Smooth muscle cell (in vitro differentiated cells): Measurements from ENCODE around the gene CHRNB2. TPM values are rescaled to one million over a fixed set of nuclear protein-coding genes. Genes with fewer than 3 reads are reported as not detected.

Experiments used
- DNase-seq: peaks from one replicate; lab custom pipeline; 2025; ENCODE audit not compliant: unreplicated experiment; lab: John Stamatoyannopoulos, UW
- H2AFZ ChIP-seq: fragments of 200-600 bp; sonication (generic); 2 replicates; pipeline ENCODE4 v1.6.0; 2016; ENCODE audit warnings: antibody characterized with exemption, low read depth, mild to moderate bottlenecking
- H3F3A ChIP-seq: fragments of 200-600 bp; sonication (generic); 2 replicates; pipeline ENCODE4 v1.6.0; 2017; ENCODE audit warnings: antibody characterized with exemption, low read depth
- H3K27ac ChIP-seq: fragments of 200-600 bp; sonication (generic); 2 replicates; pipeline ENCODE4 v1.5.1; 2016; ENCODE audit warnings: low read depth, mild to moderate bottlenecking
- H3K27me3 ChIP-seq: fragments of 200-600 bp; sonication (generic); 2 replicates; pipeline ENCODE4 v1.6.1; 2016; ENCODE audit warnings: low read depth, mild to moderate bottlenecking
- H3K36me3 ChIP-seq: fragments of 200-600 bp; sonication (generic); 2 replicates; pipeline ENCODE4 v1.5.1; 2016; ENCODE audit warnings: low read depth
- H3K4me1 ChIP-seq: fragments of 200-600 bp; sonication (generic); 2 replicates; pipeline ENCODE4 v1.5.1; 2016; ENCODE audit warnings: low read depth
- H3K4me2 ChIP-seq: fragments of 200-600 bp; sonication (generic); 2 replicates; pipeline ENCODE4 v1.6.0; 2016; ENCODE audit warnings: mild to moderate bottlenecking
- H3K4me3 ChIP-seq: fragments of 200-600 bp; sonication (generic); 2 replicates; pipeline ENCODE4 v1.5.1; 2016; ENCODE audit warnings: mild to moderate bottlenecking
- H3K79me2 ChIP-seq: fragments of 200-600 bp; sonication (generic); 2 replicates; pipeline ENCODE4 v1.6.0; 2016; ENCODE audit warnings: low read depth, mild to moderate bottlenecking
- H3K9ac ChIP-seq: fragments of 200-600 bp; sonication (generic); 2 replicates; pipeline ENCODE4 v1.6.0; 2016; ENCODE audit warnings: low read depth
- H3K9me3 ChIP-seq: fragments of 200-600 bp; sonication (generic); replicated peaks from 2 replicates; pipeline ENCODE4 v1.5.1; 2016; ENCODE audit warnings: low read depth
- H4K20me1 ChIP-seq: fragments of 200-600 bp; sonication (generic); 2 replicates; pipeline ENCODE4 v1.6.0; 2016; ENCODE audit warnings: low read depth
- WGBS: methylation state at CpG from one replicate; pipeline ENCODE4 v1.1.7; 2016; ENCODE audit warnings: low lambda C conversion rate; 5-methylcytosine and 5-hydroxymethylcytosine counted together
- polyA plus RNA-seq: library from polyadenylated mRNA; unstranded; fragments of >200 nt; fragmentation: Nextera tagmentation; extraction: Ambion mirVana; gene quantifications from 2 replicates; pipeline ENCODE4 v1.2.1, GENCODE V29; 2016
- total RNA-seq: library from RNA; depleted of rRNA; stranded (reverse); fragments of >200 nt; gene quantifications from 2 replicates; pipeline ENCODE4 v1.2.3, GENCODE V29; 2014
- TF ChIP-seq, protein P1 (sequence below): fragments of 200-600 bp; sonication (generic); IDR thresholded peaks from 2 replicates; pipeline ENCODE4 v1.5.1; 2017; ENCODE audit warnings: borderline replicate concordance, mild to moderate bottlenecking, antibody characterized with exemption; ENCODE audit not compliant: insufficient read depth, poor library complexity, severe bottlenecking

CHRNB2 gene
- total and polyA plus RNA-seq, 2 experiments from 2014 or later = not detected

GRCh38 chr1:154581766-154582165 is 14.2 kb downstream of the CHRNB2 start:
- H2AFZ ChIP-seq = no peak overlapping the region
- H3K4me2 ChIP-seq = no peak overlapping the region
- H3K4me1 ChIP-seq = no peaks in the 10 kb centered on the region
- WGBS = 100% methylated on average over 3 of the region's 3 CpGs
- H3K79me2 ChIP-seq = no peaks in the 10 kb centered on the region
- H3K9me3 ChIP-seq = no peaks in the 10 kb centered on the region
- TF ChIP-seq, protein P1, sequence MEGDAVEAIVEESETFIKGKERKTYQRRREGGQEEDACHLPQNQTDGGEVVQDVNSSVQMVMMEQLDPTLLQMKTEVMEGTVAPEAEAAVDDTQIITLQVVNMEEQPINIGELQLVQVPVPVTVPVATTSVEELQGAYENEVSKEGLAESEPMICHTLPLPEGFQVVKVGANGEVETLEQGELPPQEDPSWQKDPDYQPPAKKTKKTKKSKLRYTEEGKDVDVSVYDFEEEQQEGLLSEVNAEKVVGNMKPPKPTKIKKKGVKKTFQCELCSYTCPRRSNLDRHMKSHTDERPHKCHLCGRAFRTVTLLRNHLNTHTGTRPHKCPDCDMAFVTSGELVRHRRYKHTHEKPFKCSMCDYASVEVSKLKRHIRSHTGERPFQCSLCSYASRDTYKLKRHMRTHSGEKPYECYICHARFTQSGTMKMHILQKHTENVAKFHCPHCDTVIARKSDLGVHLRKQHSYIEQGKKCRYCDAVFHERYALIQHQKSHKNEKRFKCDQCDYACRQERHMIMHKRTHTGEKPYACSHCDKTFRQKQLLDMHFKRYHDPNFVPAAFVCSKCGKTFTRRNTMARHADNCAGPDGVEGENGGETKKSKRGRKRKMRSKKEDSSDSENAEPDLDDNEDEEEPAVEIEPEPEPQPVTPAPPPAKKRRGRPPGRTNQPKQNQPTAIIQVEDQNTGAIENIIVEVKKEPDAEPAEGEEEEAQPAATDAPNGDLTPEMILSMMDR = no peak
- H3K36me3 ChIP-seq = peaks cover 7% of the 10 kb centered on the region
- no peak for DNase-seq
- no peak overlapping the region for H3K4me3 ChIP-seq
- H4K20me1 ChIP-seq = peaks cover 4% of the 10 kb centered on the region
- H3K9ac ChIP-seq = no peak overlapping the region
- H3K27ac ChIP-seq = no peak overlapping the region
- no peaks in the 10 kb centered on the region for H3K27me3 ChIP-seq
- H3F3A ChIP-seq = peaks cover 3% of the 10 kb centered on the region

GRCh38 chr1:154582885-154583284 is 15.3 kb downstream of the CHRNB2 start:
- DNase-seq = no peak
- WGBS = 95% methylated on average over 6 of the region's 6 CpGs
- no peak overlapping the region for H3K4me3 ChIP-seq
- no peak overlapping the region for H3K27ac ChIP-seq
- H3K4me2 ChIP-seq = no peak overlapping the region
- TF ChIP-seq, protein P1 = no peak
- no peaks in the 10 kb centered on the region for H3K79me2 ChIP-seq
- no peaks in the 10 kb centered on the region for H3K9me3 ChIP-seq
- H3K27me3 ChIP-seq = no peaks in the 10 kb centered on the region
- peaks cover 15% of the 10 kb centered on the region for H3K36me3 ChIP-seq
- H3K9ac ChIP-seq = no peak overlapping the region
- H2AFZ ChIP-seq = no peak overlapping the region
- peaks cover 3% of the 10 kb centered on the region for H3F3A ChIP-seq
- H3K4me1 ChIP-seq = no peaks in the 10 kb centered on the region
- H4K20me1 ChIP-seq = peaks cover 15% of the 10 kb centered on the region

- peaks cover 15% of the 10 kb centered on the region for H4K20me1 ChIP-seq
- H3K9me3 ChIP-seq = no peaks in the 10 kb centered on the region
- H3K27me3 ChIP-seq = no peaks in the 10 kb centered on the region
- H3K79me2 ChIP-seq = no peaks in the 10 kb centered on the region
- TF ChIP-seq, protein P1 = no peak
- no peak for DNase-seq
- H3K4me1 ChIP-seq = no peaks in the 10 kb centered on the region
- no peak overlapping the region for H2AFZ ChIP-seq
- no peak overlapping the region for H3K9ac ChIP-seq
- H3K27ac ChIP-seq = no peak overlapping the region
- H3K36me3 ChIP-seq = peaks cover 16% of the 10 kb centered on the region
- WGBS = 72% methylated on average over 9 of the region's 9 CpGs
- no peak overlapping the region for H3K4me3 ChIP-seq
- H3K4me2 ChIP-seq = no peak overlapping the region
- H3F3A ChIP-seq = peaks cover 3% of the 10 kb centered on the region
Observed at GRCh38 chr1:154583773-154584172, 16.2 kb downstream of the CHRNB2 start.

DNA sequence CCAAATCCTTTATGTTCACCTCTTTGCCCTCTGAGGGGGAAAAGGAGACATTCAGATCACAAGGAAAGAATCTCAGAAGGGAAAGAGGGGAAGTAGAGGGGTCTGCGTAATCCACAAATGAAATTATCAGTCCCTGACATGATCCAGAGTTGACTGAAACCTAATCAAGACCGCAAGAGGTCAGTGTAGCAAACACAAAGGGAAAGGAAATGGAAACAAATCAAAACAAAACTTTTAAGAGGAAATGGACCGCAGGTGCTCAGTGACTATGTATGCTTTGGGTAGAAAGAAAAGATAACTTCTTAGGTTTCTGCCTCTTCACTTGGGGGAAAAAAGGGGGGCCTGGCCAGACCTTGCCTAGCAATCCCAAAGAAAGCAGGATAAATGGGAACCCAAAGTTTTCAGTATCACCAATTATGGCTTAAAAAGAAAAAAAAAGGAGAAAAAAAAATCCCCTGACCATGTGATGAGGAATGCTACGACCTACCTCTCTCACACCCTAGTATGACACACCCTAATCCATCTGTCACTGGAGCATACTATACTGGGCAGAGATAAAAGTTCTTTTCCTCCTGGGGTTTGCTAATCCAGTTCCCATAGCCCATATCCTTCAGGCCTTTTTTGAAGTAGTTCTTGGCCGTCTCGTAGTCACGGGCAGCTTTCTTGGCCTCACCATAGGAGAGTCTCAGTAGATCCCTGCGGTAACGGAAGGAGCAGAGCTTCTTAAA is 16.9 kb downstream of the CHRNB2 start:
- TF ChIP-seq, protein P1 = no peak
- Histone ChIP-seq H3K9ac (no peak overlapping the region), H3K4me1 (no peaks in the 10 kb centered on the region), H3K36me3 (peaks cover 22% of the 10 kb centered on the region), H3K27me3 (no peaks in the 10 kb centered on the region), H3K27ac (no peak overlapping the region), H4K20me1 (peaks cover 21% of the 10 kb centered on the region), H3K4me2 (no peak overlapping the region), H3K9me3 (no peaks in the 10 kb centered on the region), H3K79me2 (no peaks in the 10 kb centered on the region), H2AFZ (no peak overlapping the region), H3K4me3 (no peak overlapping the region), H3F3A (peaks cover 3% of the 10 kb centered on the region)
- 96% methylated on average over 9 of the region's 9 CpGs for WGBS
- DNase-seq = no peak
